ENCODE data around the gene DEAF1. TPM values are rescaled to one million over a fixed set of nuclear protein-coding genes. Genes with fewer than 3 reads are reported as not detected.

The DEAF1 gene
- total RNA-seq, 1 donor from 2014 or later, result 48.9 TPM

GRCh38 chr11:707817-708420, 12.9 kb upstream of the DEAF1 start:
- Histone ChIP-seq H3K9me3 (ENCODE audit: insufficient read depth, low read depth, low read length) (no peaks in the 10 kb centered on the region), H3K27me3 (ENCODE audit: insufficient read depth, low read length) (no peaks in the 10 kb centered on the region), H3K4me2 (ENCODE audit: low read length) (peak overlapping the region; percentile 86), H4K20me1 (ENCODE audit: insufficient read depth, low read length) (peaks cover 12% of the 10 kb centered on the region), H2AFZ (ENCODE audit: low read depth, low read length) (no peak overlapping the region), H3K27ac (ENCODE audit: low read depth, low read length) (no peak overlapping the region), H3K36me3 (ENCODE audit: insufficient read depth, low read length) (no peaks in the 10 kb centered on the region), H3K79me2 (ENCODE audit: insufficient read depth, low read length) (peaks cover 14% of the 10 kb centered on the region), H3K9ac (ENCODE audit: low read length) (peak overlapping the region; percentile 73), H3K4me1 (ENCODE audit: insufficient read depth, low read length) (peaks cover 24% of the 10 kb centered on the region), H3K4me3 (ENCODE audit: insufficient read depth, low read depth, low read length) (peak overlapping the region; percentile 33)
- Mint-ChIP-seq H3K9me3 (ENCODE audit: unreplicated experiment) (peaks cover 1% of the 10 kb centered on the region), H3K36me3 (ENCODE audit: low read depth, unreplicated experiment) (no peaks in the 10 kb centered on the region), H3K4me1 (ENCODE audit: low read depth, unreplicated experiment) (peaks cover 3% of the 10 kb centered on the region), H3K27ac (ENCODE audit: unreplicated experiment) (no peak overlapping the region), H3K27me3 (ENCODE audit: low read depth, unreplicated experiment) (no peaks in the 10 kb centered on the region), H3K4me3 (ENCODE audit: unreplicated experiment) (peak overlapping the region; percentile 60)
- DNase-seq (ENCODE audit: low read depth) (no peak), FAIRE-seq (no peak)
- no peak for TF ChIP-seq EZH2 (IDR thresholded peaks at IDR 0.05; ENCODE audit: insufficient read depth, low read length)
- no peak for TF ChIP-seq CTCF (IDR thresholded peaks at IDR 0.05; ENCODE audit: insufficient read depth, low read depth, low read length)

- H3K4me1 ChIP-seq (ENCODE audit: insufficient read depth, low read length), result peaks cover 24% of the 10 kb centered on the region
- peak overlapping the region; percentile 86 for H3K4me2 ChIP-seq (ENCODE audit: low read length)
- peak overlapping the region; percentile 63 for H3K4me3 ChIP-seq (ENCODE audit: insufficient read depth, low read depth, low read length)
- H3K36me3 Mint-ChIP-seq (ENCODE audit: low read depth, unreplicated experiment), result no peaks in the 10 kb centered on the region
- peak overlapping the region; percentile 73 for H3K9ac ChIP-seq (ENCODE audit: low read length)
- H3K27me3 Mint-ChIP-seq (ENCODE audit: low read depth, unreplicated experiment), result no peaks in the 10 kb centered on the region
- H2AFZ ChIP-seq (ENCODE audit: low read depth, low read length), result peak overlapping the region; percentile 38
- no peaks in the 10 kb centered on the region for H3K9me3 ChIP-seq (ENCODE audit: insufficient read depth, low read depth, low read length)
- peaks cover 16% of the 10 kb centered on the region for H3K79me2 ChIP-seq (ENCODE audit: insufficient read depth, low read length)
- FAIRE-seq (no peak), DNase-seq (ENCODE audit: low read depth) (no peak)
- no peak overlapping the region for H3K27ac ChIP-seq (ENCODE audit: low read depth, low read length)
- no peaks in the 10 kb centered on the region for H3K27me3 ChIP-seq (ENCODE audit: insufficient read depth, low read length)
- peak overlapping the region; percentile 66 for H3K27ac Mint-ChIP-seq (ENCODE audit: unreplicated experiment)
- H3K4me1 Mint-ChIP-seq (ENCODE audit: low read depth, unreplicated experiment), result peaks cover 3% of the 10 kb centered on the region
- H3K36me3 ChIP-seq (ENCODE audit: insufficient read depth, low read length), result no peaks in the 10 kb centered on the region
- no peak for TF ChIP-seq CTCF (IDR thresholded peaks at IDR 0.05; ENCODE audit: insufficient read depth, low read depth, low read length)
- no peak for TF ChIP-seq EZH2 (IDR thresholded peaks at IDR 0.05; ENCODE audit: insufficient read depth, low read length)
- peak overlapping the region; percentile 79 for H3K4me3 Mint-ChIP-seq (ENCODE audit: unreplicated experiment)
- H3K9me3 Mint-ChIP-seq (ENCODE audit: unreplicated experiment), result peaks cover 1% of the 10 kb centered on the region
- peaks cover 14% of the 10 kb centered on the region for H4K20me1 ChIP-seq (ENCODE audit: insufficient read depth, low read length)
Measured at GRCh38 chr11:706957-707816, 12.2 kb upstream of the DEAF1 start.

All from astrocyte (in vitro differentiated cells and primary cell).